ENCODE results near the gene BCKDHB. TPM values are rescaled to one million over a fixed set of nuclear protein-coding genes. Genes with fewer than 3 reads are reported as not detected.

BCKDHB gene
- total RNA-seq, 4 donors from 2014 or later = 7.8 to 17.1 (median 11.1) TPM

- no peak for DNase-seq (ENCODE audit: low spot score in 2 of 2)
- intact Hi-C loops (cut with DNase I; ENCODE audit: low total_unique reads) = no loop called here
- TF ChIP-seq, protein P1, sequence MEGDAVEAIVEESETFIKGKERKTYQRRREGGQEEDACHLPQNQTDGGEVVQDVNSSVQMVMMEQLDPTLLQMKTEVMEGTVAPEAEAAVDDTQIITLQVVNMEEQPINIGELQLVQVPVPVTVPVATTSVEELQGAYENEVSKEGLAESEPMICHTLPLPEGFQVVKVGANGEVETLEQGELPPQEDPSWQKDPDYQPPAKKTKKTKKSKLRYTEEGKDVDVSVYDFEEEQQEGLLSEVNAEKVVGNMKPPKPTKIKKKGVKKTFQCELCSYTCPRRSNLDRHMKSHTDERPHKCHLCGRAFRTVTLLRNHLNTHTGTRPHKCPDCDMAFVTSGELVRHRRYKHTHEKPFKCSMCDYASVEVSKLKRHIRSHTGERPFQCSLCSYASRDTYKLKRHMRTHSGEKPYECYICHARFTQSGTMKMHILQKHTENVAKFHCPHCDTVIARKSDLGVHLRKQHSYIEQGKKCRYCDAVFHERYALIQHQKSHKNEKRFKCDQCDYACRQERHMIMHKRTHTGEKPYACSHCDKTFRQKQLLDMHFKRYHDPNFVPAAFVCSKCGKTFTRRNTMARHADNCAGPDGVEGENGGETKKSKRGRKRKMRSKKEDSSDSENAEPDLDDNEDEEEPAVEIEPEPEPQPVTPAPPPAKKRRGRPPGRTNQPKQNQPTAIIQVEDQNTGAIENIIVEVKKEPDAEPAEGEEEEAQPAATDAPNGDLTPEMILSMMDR (IDR thresholded peaks at IDR 0.05) = no peak
- TF ChIP-seq POLR2A (IDR thresholded peaks at IDR 0.05) = no peak
- no peak overlapping the region for H3K4me3 ChIP-seq (ENCODE audit: low read depth, poor library complexity, severe bottlenecking)
- WGBS, 2 donors = 92% methylated on average over 2 of the region's 2 CpGs
Measured at GRCh38 chr6:80271074-80271473, 164.6 kb downstream of the BCKDHB start.

DNA sequence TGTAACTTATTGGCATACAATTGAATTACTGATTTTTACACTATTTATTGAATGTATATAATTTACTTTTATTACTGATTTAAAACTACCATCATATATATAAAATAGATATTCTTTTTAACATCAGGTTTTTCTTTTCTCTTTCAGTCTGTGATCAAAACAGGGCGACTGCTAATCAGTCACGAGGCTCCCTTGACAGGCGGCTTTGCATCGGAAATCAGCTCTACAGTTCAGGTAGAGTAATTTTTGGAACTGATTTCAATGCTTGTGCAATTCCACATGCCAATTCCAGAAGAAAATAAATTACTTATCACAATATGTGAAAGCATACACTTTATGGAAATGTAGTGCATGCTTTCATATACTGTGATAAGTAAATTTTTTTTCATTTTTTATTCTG, 166.5 kb downstream of the BCKDHB start:
- intact Hi-C loops (cut with DNase I; ENCODE audit: low total_unique reads) = no loop called here
- TF ChIP-seq, protein P1 (IDR thresholded peaks at IDR 0.05) = no peak
- TF ChIP-seq POLR2A (IDR thresholded peaks at IDR 0.05) = no peak
- WGBS, 2 donors = 81 to 94% methylated on average over 4 of the region's 4 CpGs
- no peak overlapping the region for H3K4me3 ChIP-seq (ENCODE audit: low read depth, poor library complexity, severe bottlenecking)
- DNase-seq (ENCODE audit: low spot score in 2 of 2) = no peak

- 82 to 90% methylated on average over 2 of the region's 2 CpGs for WGBS, 2 donors
- intact Hi-C loops (cut with DNase I; ENCODE audit: low total_unique reads) = no loop called here
- DNase-seq (ENCODE audit: low spot score in 2 of 2) = no peak
- no peak overlapping the region for H3K4me3 ChIP-seq (ENCODE audit: low read depth, poor library complexity, severe bottlenecking)
- no peak for TF ChIP-seq POLR2A (IDR thresholded peaks at IDR 0.05)
- TF ChIP-seq, protein P1 (IDR thresholded peaks at IDR 0.05) = no peak
Measured at GRCh38 chr6:80276861-80277260, 170.4 kb downstream of the BCKDHB start.

DNA sequence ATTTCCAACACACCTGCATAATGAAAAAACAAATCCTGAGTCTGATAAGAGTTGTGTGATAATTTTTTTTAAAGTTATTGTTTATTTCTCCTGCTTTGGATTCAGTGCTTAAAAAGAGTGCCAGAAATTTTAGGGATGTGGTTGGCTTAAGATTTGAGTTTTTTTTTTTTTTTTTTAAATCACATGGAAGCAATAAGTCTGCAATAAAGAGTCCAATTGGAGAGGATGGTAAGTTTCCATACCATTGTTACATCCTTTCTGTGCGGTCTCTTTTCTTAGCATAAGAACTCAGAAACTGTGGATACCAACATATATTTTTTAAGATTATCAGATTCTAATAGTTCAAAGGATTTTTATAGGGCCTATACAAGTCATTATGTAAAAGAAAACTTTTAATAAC, 171.0 kb downstream of the BCKDHB start:
- no peak overlapping the region for H3K4me3 ChIP-seq (ENCODE audit: low read depth, poor library complexity, severe bottlenecking)
- WGBS, 2 donors = 81 to 91% methylated on average over 1 of the region's 1 CpG
- DNase-seq (ENCODE audit: low spot score in 2 of 2) = no peak
- TF ChIP-seq, protein P1 (IDR thresholded peaks at IDR 0.05) = no peak
- TF ChIP-seq POLR2A (IDR thresholded peaks at IDR 0.05) = no peak
- intact Hi-C loops (cut with DNase I; ENCODE audit: low total_unique reads) = no loop called here

- no peak overlapping the region for H3K4me3 ChIP-seq (ENCODE audit: low read depth, poor library complexity, severe bottlenecking)
- DNase-seq (ENCODE audit: low spot score in 2 of 2) = no peak
- intact Hi-C loops (cut with DNase I; ENCODE audit: low total_unique reads) = no loop called here
- no peak for TF ChIP-seq POLR2A (IDR thresholded peaks at IDR 0.05)
- TF ChIP-seq, protein P1 (IDR thresholded peaks at IDR 0.05) = no peak
- 78 to 82% methylated on average over 2 of the region's 2 CpGs for WGBS, 2 donors
Measured at GRCh38 chr6:80280262-80281010, 174.0 kb downstream of the BCKDHB start.

Measured in lower leg skin (tissue), 4 donors.